HepG2 (cell line): ENCODE results near the gene MYL6B. TPM values are rescaled to one million over a fixed set of nuclear protein-coding genes. Genes with fewer than 3 reads are reported as not detected.

Experiments used
- MEIS1 ChIP-seq: sonication (generic); formaldehyde crosslinking; IDR thresholded peaks from 2 replicates; pipeline ENCODE4 v1.9.0; 2021; ENCODE audit warnings: mild to moderate bottlenecking, missing genetic modification reagents, moderate library complexity, borderline replicate concordance
- MTF1 ChIP-seq: sonication (generic); formaldehyde crosslinking; IDR thresholded peaks from 2 replicates; pipeline ENCODE4 v1.5.0; 2020; ENCODE audit warnings: missing genetic modification reagents
- NCOA2 ChIP-seq: sonication (generic); formaldehyde crosslinking; IDR thresholded peaks from 2 replicates; pipeline ENCODE4 v1.8.0; 2022; ENCODE audit warnings: inconsistent platforms
- SMYD3 ChIP-seq: sonication (generic); formaldehyde crosslinking; IDR thresholded peaks from 2 replicates; pipeline ENCODE4 v1.8.1; 2023; ENCODE audit warnings: mild to moderate bottlenecking, missing genetic modification reagents
- SRSF4 ChIP-seq: fragments of 200-400 bp; formaldehyde crosslinking; IDR thresholded peaks from one replicate; pipeline ENCODE4 v1.6.1; 2018; ENCODE audit warnings: mild to moderate bottlenecking, low read depth, low read length, moderate library complexity; ENCODE audit not compliant: poor library complexity, severe bottlenecking
- TBX3 ChIP-seq: fragments of 450-650 bp; IDR thresholded peaks from 2 replicates; pipeline ENCODE4 v1.6.1; 2017; ENCODE audit warnings: antibody characterized with exemption, mild to moderate bottlenecking, inconsistent platforms, borderline replicate concordance
- ZNF841 ChIP-seq: sonication (generic); formaldehyde crosslinking; IDR thresholded peaks from 2 replicates; pipeline ENCODE4 v1.8.1; 2023; ENCODE audit warnings: missing genetic modification reagents, borderline replicate concordance
- polyA plus RNA-seq, 8 experiments: library from polyadenylated mRNA; depleted of rRNA in 3 of 8; stranded (reverse) in 7 of 8; unstranded in 1 of 8; fragments of >200 nt; fragmentation: Illumina TruSeq in 4 of 8; extraction: Trizol in 4 of 8; gene quantifications; 2 replicates each; pipeline versions ENCODE4 v1.2.1 to v1.2.3, GENCODE V29; 2011 to 2016; ENCODE audit warnings: low read depth in 4 of 8, missing spikeins in 1 of 8, mixed read lengths in 1 of 8; ENCODE audit not compliant: insufficient read depth in 1 of 8
- total RNA-seq, 5 experiments: library from RNA; depleted of rRNA; stranded (reverse); fragments of >200 nt; fragmentation: Illumina TruSeq; extraction: Trizol; gene quantifications; 2 replicates each; pipeline ENCODE4 v1.2.3, GENCODE V29; 2016; ENCODE audit warnings: low read depth in 1 of 5
- TF ChIP-seq, protein P1 (sequence below): sonication (generic); formaldehyde crosslinking; IDR thresholded peaks from 2 replicates; pipeline ENCODE4 v1.4.0; 2020; ENCODE audit warnings: mild to moderate bottlenecking, missing genetic modification reagents, borderline replicate concordance
- TF ChIP-seq, protein P2 (sequence below): sonication (generic); formaldehyde crosslinking; conservative IDR thresholded peaks from 2 replicates; pipeline ENCODE4 v1.8.0; 2022; ENCODE audit warnings: low read depth, missing genetic modification reagents
- TF ChIP-seq, protein P3 (sequence below): sonication (generic); formaldehyde crosslinking; IDR thresholded peaks from 2 replicates; pipeline ENCODE4 v1.4.0; 2020; ENCODE audit warnings: mild to moderate bottlenecking, missing genetic modification reagents
- TF ChIP-seq, protein P4 (sequence below), 2 experiments: IDR thresholded peaks; 2 replicates each; pipeline ENCODE4 v1.6.1; 2011 to 2012; ENCODE audit warnings: low read length in 2 of 2, borderline replicate concordance in 1 of 2, low read depth in 1 of 2, mild to moderate bottlenecking in 1 of 2, moderate library complexity in 1 of 2
- TF ChIP-seq, protein P5 (sequence below): IDR thresholded peaks from 2 replicates; pipeline ENCODE4 v1.6.1; 2016; ENCODE audit warnings: mild to moderate bottlenecking, missing biosample characterization, missing genetic modification reagents
- TF ChIP-seq, protein P6 (sequence below): sonication (generic); formaldehyde crosslinking; IDR thresholded peaks from 2 replicates; pipeline ENCODE4 v1.8.1; 2023; ENCODE audit warnings: mild to moderate bottlenecking, inconsistent platforms, moderate library complexity, missing genetic modification reagents, borderline replicate concordance
- TF ChIP-seq, protein P7 (sequence below): sonication (generic); formaldehyde crosslinking; IDR thresholded peaks from 2 replicates; pipeline ENCODE4 v1.5.0; 2020; ENCODE audit warnings: missing genetic modification reagents, mild to moderate bottlenecking, borderline replicate concordance

The MYL6B gene
- total and polyA plus RNA-seq, 2 of the 13 experiments (the other 11 are each of a cell fraction or from before 2014, with no cell fraction given), result 75.7 to 88.7 TPM

DNA sequence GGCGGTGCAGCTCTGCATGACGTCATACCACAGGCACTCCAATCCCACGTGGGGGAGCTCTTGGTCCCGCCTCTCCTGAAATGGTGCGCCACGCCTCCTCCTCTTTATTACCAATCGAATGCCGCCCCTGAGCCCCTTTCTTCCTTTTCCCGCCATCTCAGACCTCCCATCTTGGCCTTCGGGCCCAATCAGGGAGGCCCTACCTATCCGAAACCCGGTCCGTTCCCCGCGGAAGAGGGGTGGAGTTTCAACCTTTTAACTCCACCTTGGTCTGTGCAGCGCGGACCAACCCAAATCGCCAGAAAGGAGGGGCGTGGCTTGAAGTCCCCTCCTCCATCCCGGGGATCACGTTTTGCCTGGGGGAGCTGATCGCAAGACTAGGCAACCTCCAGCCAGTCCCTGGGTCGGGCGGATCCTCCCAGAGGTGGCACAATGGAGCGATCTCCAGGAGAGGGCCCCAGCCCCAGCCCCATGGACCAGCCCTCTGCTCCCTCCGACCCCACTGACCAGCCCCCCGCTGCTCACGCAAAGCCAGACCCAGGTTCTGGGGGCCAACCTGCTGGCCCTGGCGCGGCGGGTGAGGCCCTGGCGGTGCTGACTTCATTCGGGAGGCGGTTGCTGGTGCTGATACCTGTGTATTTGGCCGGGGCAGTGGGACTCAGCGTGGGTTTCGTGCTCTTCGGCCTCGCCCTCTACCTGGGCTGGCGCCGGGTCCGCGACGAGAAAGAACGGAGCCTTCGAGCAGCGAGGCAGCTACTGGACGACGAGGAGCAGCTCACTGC is 24.3 kb upstream of the MYL6B start, which contains the start of gene ESYT1 (continued):
- TF ChIP-seq, protein P1, sequence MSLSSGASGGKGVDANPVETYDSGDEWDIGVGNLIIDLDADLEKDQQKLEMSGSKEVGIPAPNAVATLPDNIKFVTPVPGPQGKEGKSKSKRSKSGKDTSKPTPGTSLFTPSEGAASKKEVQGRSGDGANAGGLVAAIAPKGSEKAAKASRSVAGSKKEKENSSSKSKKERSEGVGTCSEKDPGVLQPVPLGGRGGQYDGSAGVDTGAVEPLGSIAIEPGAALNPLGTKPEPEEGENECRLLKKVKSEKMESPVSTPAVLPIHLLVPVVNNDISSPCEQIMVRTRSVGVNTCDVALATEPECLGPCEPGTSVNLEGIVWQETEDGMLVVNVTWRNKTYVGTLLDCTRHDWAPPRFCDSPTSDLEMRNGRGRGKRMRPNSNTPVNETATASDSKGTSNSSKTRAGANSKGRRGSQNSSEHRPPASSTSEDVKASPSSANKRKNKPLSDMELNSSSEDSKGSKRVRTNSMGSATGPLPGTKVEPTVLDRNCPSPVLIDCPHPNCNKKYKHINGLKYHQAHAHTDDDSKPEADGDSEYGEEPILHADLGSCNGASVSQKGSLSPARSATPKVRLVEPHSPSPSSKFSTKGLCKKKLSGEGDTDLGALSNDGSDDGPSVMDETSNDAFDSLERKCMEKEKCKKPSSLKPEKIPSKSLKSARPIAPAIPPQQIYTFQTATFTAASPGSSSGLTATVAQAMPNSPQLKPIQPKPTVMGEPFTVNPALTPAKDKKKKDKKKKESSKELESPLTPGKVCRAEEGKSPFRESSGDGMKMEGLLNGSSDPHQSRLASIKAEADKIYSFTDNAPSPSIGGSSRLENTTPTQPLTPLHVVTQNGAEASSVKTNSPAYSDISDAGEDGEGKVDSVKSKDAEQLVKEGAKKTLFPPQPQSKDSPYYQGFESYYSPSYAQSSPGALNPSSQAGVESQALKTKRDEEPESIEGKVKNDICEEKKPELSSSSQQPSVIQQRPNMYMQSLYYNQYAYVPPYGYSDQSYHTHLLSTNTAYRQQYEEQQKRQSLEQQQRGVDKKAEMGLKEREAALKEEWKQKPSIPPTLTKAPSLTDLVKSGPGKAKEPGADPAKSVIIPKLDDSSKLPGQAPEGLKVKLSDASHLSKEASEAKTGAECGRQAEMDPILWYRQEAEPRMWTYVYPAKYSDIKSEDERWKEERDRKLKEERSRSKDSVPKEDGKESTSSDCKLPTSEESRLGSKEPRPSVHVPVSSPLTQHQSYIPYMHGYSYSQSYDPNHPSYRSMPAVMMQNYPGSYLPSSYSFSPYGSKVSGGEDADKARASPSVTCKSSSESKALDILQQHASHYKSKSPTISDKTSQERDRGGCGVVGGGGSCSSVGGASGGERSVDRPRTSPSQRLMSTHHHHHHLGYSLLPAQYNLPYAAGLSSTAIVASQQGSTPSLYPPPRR, result no peak
- TF ChIP-seq, protein P2, sequence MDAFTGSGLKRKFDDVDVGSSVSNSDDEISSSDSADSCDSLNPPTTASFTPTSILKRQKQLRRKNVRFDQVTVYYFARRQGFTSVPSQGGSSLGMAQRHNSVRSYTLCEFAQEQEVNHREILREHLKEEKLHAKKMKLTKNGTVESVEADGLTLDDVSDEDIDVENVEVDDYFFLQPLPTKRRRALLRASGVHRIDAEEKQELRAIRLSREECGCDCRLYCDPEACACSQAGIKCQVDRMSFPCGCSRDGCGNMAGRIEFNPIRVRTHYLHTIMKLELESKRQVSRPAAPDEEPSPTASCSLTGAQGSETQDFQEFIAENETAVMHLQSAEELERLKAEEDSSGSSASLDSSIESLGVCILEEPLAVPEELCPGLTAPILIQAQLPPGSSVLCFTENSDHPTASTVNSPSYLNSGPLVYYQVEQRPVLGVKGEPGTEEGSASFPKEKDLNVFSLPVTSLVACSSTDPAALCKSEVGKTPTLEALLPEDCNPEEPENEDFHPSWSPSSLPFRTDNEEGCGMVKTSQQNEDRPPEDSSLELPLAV (CRISPR knock-in tag), result no peak
- TF ChIP-seq, protein P3, sequence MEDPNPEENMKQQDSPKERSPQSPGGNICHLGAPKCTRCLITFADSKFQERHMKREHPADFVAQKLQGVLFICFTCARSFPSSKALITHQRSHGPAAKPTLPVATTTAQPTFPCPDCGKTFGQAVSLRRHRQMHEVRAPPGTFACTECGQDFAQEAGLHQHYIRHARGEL (CRISPR knock-in tag), result no peak
- TF ChIP-seq, protein P4, sequence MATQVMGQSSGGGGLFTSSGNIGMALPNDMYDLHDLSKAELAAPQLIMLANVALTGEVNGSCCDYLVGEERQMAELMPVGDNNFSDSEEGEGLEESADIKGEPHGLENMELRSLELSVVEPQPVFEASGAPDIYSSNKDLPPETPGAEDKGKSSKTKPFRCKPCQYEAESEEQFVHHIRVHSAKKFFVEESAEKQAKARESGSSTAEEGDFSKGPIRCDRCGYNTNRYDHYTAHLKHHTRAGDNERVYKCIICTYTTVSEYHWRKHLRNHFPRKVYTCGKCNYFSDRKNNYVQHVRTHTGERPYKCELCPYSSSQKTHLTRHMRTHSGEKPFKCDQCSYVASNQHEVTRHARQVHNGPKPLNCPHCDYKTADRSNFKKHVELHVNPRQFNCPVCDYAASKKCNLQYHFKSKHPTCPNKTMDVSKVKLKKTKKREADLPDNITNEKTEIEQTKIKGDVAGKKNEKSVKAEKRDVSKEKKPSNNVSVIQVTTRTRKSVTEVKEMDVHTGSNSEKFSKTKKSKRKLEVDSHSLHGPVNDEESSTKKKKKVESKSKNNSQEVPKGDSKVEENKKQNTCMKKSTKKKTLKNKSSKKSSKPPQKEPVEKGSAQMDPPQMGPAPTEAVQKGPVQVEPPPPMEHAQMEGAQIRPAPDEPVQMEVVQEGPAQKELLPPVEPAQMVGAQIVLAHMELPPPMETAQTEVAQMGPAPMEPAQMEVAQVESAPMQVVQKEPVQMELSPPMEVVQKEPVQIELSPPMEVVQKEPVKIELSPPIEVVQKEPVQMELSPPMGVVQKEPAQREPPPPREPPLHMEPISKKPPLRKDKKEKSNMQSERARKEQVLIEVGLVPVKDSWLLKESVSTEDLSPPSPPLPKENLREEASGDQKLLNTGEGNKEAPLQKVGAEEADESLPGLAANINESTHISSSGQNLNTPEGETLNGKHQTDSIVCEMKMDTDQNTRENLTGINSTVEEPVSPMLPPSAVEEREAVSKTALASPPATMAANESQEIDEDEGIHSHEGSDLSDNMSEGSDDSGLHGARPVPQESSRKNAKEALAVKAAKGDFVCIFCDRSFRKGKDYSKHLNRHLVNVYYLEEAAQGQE (IDR thresholded peaks at IDR 0.05; ENCODE audit: borderline replicate concordance in 1 of 2, low read depth in 1 of 2, low read length in 2 of 2), result 0 out of 4 replicates have a peak, but pooled peaks of 1 of the 2 experiments have one; percentile 24
- TF ChIP-seq MTF1 (CRISPR knock-in tag), result no peak
- TF ChIP-seq MEIS1 (CRISPR knock-in tag), result no peak
- TF ChIP-seq, protein P5, sequence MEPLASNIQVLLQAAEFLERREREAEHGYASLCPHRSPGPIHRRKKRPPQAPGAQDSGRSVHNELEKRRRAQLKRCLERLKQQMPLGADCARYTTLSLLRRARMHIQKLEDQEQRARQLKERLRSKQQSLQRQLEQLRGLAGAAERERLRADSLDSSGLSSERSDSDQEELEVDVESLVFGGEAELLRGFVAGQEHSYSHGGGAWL (CRISPR knock-in tag), result 0 out of 2 replicates have a peak, but pooled peaks have one; percentile 37
- no peak for TF ChIP-seq NCOA2
- TF ChIP-seq, protein P6, sequence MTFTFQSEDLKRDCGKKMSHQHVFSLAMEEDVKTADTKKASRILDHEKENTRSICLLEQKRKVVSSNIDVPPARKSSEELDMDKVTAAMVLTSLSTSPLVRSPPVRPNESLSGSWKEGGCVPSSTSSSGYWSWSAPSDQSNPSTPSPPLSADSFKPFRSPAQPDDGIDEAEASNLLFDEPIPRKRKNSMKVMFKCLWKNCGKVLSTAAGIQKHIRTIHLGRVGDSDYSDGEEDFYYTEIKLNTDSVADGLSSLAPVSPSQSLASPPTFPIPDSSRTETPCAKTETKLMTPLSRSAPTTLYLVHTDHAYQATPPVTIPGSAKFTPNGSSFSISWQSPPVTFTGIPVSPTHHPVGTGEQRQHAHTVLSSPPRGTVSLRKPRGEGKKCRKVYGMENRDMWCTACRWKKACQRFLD, result 0 out of 2 replicates have a peak, but pooled peaks have one; percentile 59
- no peak for TF ChIP-seq SRSF4
- TF ChIP-seq, protein P7, sequence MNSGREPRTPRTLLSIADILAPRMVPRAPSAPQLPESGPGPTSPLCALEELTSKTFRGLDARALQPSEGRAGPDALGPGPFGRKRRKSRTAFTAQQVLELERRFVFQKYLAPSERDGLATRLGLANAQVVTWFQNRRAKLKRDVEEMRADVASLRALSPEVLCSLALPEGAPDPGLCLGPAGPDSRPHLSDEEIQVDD, result no peak; the same call in 1 of the 2 replicates
- no peak for TF ChIP-seq ZNF841 (CRISPR knock-in tag)
- no peak for TF ChIP-seq SMYD3 (CRISPR knock-in tag)
- TF ChIP-seq TBX3, result no peak
